HG02973 (cell line): ENCODE measurements around the gene STX10.
A peak's percentile ranks its signal among the peaks of the same experiment; 100 is the strongest.
"Not testable (repeated sequence)": the region's sequence is repeated elsewhere in the genome, so short reads cannot be mapped to it uniquely, and the experiment has no call there.

Experiments
- ATAC-seq: cut with Tn5 transposase; IDR thresholded peaks from one replicate; pipeline ENCODE4 v1.9.1; 2021; ENCODE audit warnings: moderate library complexity; ENCODE audit not compliant: unreplicated experiment

Gene STX10

GRCh38 chr19:13165162-13165997 is 15.2 kb upstream of the STX10 start:
- ATAC-seq = no peak

DNA sequence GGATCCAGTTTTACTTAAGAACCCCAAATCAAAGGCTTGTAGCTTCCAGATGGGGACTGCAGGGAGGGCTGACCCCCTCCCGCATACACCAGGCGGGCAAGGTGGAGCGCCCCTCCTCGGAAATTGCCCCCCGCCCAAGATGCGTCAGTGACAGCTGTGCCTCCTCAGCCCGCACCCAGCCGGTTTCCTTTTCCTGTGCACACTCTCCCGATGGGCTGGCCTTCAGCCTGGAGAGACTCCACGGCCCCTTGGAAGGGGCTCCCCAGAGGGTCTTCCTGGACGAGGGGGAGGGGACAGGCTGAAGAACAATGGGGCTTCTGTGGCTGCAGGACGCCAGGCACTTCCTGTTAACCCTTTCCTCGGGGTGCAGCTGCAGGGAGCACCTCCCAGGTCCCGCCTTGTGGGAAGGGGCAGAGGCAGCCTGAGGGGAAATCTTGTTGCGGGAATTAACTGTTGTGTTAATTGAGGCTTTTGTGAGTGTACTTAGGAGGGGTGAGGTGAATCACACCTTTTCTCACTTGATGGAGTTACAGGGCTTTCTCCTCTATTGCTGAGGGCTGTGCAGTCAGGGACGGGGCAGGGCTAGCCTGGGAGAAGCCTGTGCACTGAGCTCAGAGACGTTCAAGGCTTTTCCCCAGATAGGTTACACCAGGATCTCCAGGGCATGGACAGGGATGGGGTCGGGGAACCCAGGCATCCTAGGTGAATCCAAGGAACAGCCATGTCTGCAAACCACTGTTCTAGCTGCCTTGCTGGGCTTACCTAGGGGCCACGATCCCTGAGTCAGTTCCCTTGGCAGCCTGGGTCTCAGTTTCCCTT is 14.4 kb upstream of the STX10 start:
- ATAC-seq = no peak

DNA sequence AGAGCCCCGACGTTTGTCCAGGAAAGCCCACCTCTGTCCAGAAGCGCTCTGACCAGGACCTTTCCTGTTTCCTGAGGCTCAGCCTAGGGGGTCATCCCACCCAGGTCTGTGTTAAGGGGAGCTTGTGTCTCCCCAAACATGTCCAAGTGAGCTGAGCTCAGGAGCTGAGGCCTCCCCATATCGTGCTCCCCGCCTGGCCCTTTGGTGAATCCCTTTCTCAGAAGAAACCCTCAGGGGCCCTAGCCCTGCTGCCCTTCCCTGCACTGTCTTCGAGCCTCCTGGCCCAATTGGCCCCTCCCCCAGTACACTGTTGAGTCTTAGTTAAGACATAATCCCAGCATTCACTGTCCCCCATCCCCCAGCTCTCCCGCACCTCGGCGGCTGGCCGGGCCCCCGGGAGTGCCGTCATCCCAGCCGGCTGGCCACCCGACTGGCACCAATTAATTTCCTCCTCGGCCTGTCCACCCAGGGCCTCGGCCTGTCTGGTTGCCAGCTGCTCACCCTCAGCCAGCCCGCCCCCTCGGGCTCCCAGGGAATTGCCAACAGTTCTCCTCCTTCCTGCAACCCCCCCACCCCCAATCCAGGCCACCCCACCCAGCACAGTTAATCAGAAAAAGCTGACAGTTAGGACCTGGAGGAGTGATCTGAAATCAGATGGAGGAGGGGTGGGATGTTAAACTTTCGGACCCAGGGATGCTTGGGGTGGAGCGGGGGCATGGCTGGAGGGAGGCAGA is 13.6 kb upstream of the STX10 start:
- ATAC-seq = no peak

- ATAC-seq = no peak
Measured at GRCh38 chr19:13162724-13163608, 12.8 kb upstream of the STX10 start.

- ATAC-seq = no peak
Measured at GRCh38 chr19:13160557-13160956, 10.4 kb upstream of the STX10 start.

GRCh38 chr19:13159713-13160112 is 9.5 kb upstream of the STX10 start:
- ATAC-seq = no peak

GRCh38 chr19:13155472-13156359 is 5.5 kb upstream of the STX10 start:
- no peak for ATAC-seq

DNA sequence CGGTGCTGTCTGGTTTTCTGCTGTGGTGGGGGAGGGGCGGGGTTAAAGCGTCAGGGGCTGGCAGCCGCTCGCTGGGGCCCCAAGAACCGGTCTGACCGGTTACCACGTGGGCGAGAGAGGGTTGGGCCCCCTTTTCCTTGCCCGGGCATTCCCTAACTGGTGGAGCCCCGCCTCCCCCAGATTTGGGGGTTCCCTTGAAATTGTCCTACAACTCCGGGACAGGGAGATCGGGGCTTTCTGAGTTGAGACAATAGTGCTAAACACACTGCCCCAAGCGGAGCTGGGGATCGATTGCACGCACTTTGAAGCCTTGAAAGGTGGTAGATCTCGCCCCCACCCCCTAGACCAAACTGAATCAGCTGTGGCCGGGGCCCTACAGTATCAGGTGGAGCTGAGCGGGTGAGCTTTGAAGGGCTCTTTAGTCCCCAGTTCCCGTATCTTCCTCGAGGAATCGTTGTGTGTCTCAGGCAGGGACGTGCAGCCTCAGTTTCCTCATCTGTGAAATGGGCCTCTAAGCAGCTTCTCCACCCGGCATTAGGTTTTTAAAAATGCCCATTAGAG is 4.8 kb upstream of the STX10 start:
- ATAC-seq = no peak

GRCh38 chr19:13154241-13154778 is 4.1 kb upstream of the STX10 start:
- ATAC-seq = no peak

- no peak for ATAC-seq
Measured at GRCh38 chr19:13153569-13154240, 3.5 kb upstream of the STX10 start.

DNA sequence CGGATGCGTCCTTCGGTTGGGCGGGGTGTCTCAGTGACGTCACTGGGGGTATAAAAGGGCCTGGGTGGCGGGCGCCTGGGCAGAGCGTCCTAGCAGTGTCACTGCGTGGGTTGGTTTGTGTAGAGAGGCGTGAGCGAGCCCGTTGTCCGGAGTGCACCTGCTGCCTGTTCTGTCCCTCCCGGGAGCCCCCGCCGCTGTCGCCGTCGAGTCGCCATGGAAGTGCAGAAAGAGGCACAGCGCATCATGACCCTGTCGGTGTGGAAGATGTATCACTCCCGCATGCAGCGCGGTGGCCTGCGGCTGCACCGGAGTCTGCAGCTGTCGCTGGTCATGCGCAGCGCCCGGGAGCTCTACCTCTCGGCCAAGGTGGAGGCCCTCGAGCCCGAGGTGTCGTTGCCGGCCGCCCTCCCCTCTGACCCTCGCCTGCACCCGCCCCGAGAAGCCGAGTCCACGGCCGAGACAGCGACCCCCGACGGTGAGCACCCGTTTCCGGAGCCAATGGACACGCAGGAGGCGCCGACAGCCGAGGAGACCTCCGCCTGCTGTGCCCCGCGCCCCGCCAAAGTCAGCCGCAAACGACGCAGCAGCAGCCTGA is 2.9 kb upstream of the STX10 start:
- ATAC-seq = no peak

GRCh38 chr19:13152356-13152973 is 2.3 kb upstream of the STX10 start:
- no peak for ATAC-seq

DNA sequence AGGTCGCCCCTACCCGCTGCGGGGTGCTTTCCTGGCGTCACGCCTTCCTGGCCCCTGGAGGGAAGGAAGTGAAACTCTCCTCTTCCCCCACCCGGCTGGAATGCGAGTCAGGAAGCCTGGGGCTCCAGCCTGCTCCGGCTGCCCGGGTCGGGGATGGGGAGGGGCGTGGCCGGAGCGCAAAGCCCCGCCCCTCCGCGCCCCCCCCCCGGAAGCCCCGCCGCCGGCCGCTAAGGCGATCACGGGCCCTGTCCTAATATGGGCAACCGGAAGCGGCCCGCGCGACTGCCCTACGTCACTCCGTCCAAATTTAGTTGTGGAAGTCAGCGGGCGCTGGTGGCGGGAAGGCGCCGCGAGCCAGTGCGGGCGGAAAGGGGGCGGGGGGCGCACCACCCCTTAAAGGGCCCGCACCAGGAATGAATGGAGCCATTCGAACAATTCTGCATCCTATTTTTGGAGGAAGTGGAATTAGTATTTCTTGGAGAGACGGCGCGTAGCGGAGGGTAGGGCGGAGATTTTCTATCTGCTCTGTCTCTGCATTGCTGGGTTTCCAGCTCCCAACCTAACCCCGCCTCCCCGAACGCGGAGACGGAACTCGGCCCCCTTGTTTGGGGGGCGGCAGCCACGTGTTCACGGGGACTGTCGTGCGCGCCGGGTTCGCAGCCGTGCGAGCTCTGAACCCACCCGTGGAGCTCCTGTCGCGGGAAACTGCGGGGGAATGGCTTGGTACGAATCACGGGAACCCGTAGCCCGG is 1.6 kb upstream of the STX10 start:
- peak; percentile 31 for ATAC-seq

DNA sequence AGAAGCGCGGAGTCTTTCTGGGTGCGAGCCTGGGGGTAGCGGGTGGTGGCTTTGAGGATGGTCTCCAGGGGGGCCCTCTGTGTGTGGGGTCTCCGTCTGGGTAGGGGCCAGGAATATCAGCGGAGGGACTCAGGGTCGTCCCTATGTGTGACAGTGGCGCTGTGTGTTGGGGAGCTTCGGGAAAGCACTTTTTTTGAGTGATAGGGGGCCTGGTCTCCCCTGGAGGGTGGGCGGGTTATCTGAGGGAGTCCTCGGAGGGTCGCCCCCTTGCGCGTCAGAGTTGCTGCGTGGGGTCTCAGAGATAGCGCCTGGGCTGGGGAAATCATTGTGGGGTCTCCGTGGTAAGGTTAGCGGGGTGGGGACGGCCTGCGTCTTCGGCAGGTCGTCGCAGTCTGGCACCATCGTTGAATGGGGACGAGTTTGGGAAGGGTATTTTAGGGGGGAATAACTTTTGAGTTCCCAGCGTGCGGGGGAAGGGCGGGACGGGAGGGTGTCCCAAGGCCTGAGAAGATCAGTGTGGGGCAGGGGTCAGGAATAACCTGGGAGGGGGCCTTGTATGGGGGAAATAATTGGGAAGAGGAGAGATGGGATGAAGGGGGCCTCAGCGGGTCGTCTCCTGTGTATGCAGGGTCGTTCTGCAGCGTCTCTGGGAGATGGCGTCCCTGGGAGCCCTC is 893 bp upstream of the STX10 start:
- peak; percentile 0 for ATAC-seq

GRCh38 chr19:13149628-13150186 is 468 bp downstream of the STX10 start:
- no peak for ATAC-seq

DNA sequence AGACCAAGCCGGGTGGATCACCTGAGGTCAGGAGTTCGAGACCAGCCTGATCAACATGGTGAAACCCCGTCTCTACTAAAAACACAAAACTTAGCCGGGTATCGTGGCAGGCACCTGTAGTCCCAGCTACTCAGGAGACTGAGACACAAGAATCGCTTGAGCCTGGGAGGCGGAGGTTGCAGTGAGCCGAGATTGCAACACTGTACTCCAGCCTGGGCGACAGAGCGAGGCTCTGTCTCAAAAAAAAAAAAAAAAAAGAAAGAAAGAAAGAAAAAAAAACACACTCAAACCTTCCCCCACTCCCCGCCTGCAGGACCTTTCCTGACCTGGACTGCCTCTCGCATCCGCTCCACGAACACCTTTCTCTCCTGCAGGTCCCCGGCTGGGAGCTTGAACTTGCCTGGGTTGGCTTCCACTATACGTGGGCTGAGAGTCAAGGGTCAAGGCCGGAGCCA is 975 bp downstream of the STX10 start:
- ATAC-seq = not testable (repeated sequence)
